CD14-positive monocyte (primary cell): ENCODE results near the gene CEP128. TPM values are rescaled to one million over a fixed set of nuclear protein-coding genes. Genes with fewer than 3 reads are reported as not detected.

Experiments used
- DNase-seq, 3 donors: peaks; one replicate each; pipeline ENCODE4 v3.0.0-alpha.2; 2011 to 2022
- H2AFZ ChIP-seq: 2 replicates; pipeline ENCODE4 v1.6.0; 2012; ENCODE audit warnings: mild to moderate bottlenecking, low read depth, low read length, inconsistent platforms; ENCODE audit not compliant: insufficient read depth, poor library complexity, severe bottlenecking
- H3K27ac ChIP-seq, 2 donors: 1 replicate in 1 of 2; 2 replicates in 1 of 2; pipeline ENCODE4 v1.5.1; 2012 to 2013; ENCODE audit warnings: low read length in 2 of 2, control low read depth in 1 of 2, inconsistent platforms in 1 of 2, low read depth in 1 of 2, mild to moderate bottlenecking in 1 of 2
- H3K27me3 ChIP-seq, 2 donors: one replicate each; pipeline versions ENCODE4 v1.6.0 to v1.6.1; 2011 to 2013; ENCODE audit warnings: low read length in 2 of 2; ENCODE audit not compliant: control insufficient read depth in 2 of 2, insufficient read depth in 2 of 2
- H3K36me3 ChIP-seq, 2 donors: replicated peaks in 1 of 2; 1 replicate in 1 of 2; 2 replicates in 1 of 2; pipeline versions ENCODE4 v1.5.1 to v1.6.1; 2012 to 2013; ENCODE audit warnings: low read length in 2 of 2, control low read depth in 1 of 2, inconsistent platforms in 1 of 2, mild to moderate bottlenecking in 1 of 2; ENCODE audit not compliant: insufficient read depth in 2 of 2, control insufficient read depth in 1 of 2
- H3K4me1 ChIP-seq, 2 donors: 1 replicate in 1 of 2; 2 replicates in 1 of 2; pipeline versions ENCODE4 v1.5.1 to v1.6.1; 2012 to 2013; ENCODE audit warnings: low read length in 2 of 2, control low read depth in 1 of 2, inconsistent platforms in 1 of 2, mild to moderate bottlenecking in 1 of 2, moderate library complexity in 1 of 2; ENCODE audit not compliant: insufficient read depth in 2 of 2, control insufficient read depth in 1 of 2
- H3K4me2 ChIP-seq: replicated peaks from 2 replicates; pipeline ENCODE3; 2012; ENCODE audit warnings: low read length, moderate library complexity, mild to moderate bottlenecking; ENCODE audit not compliant: poor library complexity, severe bottlenecking; ENCODE audit errors: extremely low read depth
- H3K4me3 ChIP-seq, 3 experiments: fragments of 200-600 bp in 1 of 3; sonication (generic) in 1 of 3; replicated peaks in 1 of 3; 1 replicate in 2 of 3; 2 replicates in 1 of 3; pipeline ENCODE4 v1.5.1; 2011 to 2013; ENCODE audit warnings: low read length in 3 of 3, mild to moderate bottlenecking in 3 of 3, control low read depth in 2 of 3, low read depth in 2 of 3, inconsistent platforms in 1 of 3, moderate library complexity in 1 of 3
- H3K79me2 ChIP-seq: 2 replicates; pipeline ENCODE4 v1.6.0; 2012; ENCODE audit warnings: mild to moderate bottlenecking, control low read depth, inconsistent platforms, low read length, moderate library complexity; ENCODE audit not compliant: insufficient read depth
- H3K9ac ChIP-seq: 2 replicates; pipeline ENCODE4 v1.6.0; 2017; ENCODE audit warnings: low read length, mild to moderate bottlenecking; ENCODE audit not compliant: insufficient read depth, poor library complexity, severe bottlenecking
- H3K9me3 ChIP-seq, 2 donors: replicated peaks in 1 of 2; 1 replicate in 1 of 2; 2 replicates in 1 of 2; pipeline versions ENCODE4 v1.5.1 to v1.6.1; 2012 to 2013; ENCODE audit warnings: low read length in 2 of 2, control low read depth in 1 of 2; ENCODE audit not compliant: control insufficient read depth in 1 of 2, insufficient read depth in 1 of 2
- H4K20me1 ChIP-seq: 2 replicates; pipeline ENCODE4 v1.6.0; 2012; ENCODE audit warnings: mild to moderate bottlenecking, low read length, control low read depth, moderate library complexity; ENCODE audit not compliant: insufficient read depth
- H3K27ac Mint-ChIP-seq, 7 donors: one replicate each; pipeline ENCODE4 v1.8.0; 2020; ENCODE audit warnings: mild to moderate bottlenecking in 7 of 7, mixed read lengths in 7 of 7, moderate library complexity in 6 of 7, inconsistent platforms in 2 of 7
- H3K27me3 Mint-ChIP-seq, 3 donors: one replicate each; pipeline ENCODE4 v1.8.0; 2021 to 2022; ENCODE audit warnings: low read depth in 3 of 3, mild to moderate bottlenecking in 3 of 3, mixed read lengths in 3 of 3, moderate library complexity in 3 of 3, inconsistent platforms in 1 of 3
- H3K36me3 Mint-ChIP-seq, 2 donors: one replicate each; pipeline ENCODE4 v1.8.0; 2020; ENCODE audit warnings: mixed read lengths in 2 of 2, inconsistent platforms in 1 of 2, mild to moderate bottlenecking in 1 of 2
- H3K4me1 Mint-ChIP-seq: one replicate; pipeline ENCODE4 v1.8.0; 2020; ENCODE audit warnings: mild to moderate bottlenecking, mixed read lengths
- H3K4me3 Mint-ChIP-seq, 2 donors: one replicate each; pipeline ENCODE4 v1.8.0; 2020; ENCODE audit warnings: mild to moderate bottlenecking in 2 of 2, mixed read lengths in 2 of 2, moderate library complexity in 1 of 2
- H3K9me3 Mint-ChIP-seq, 7 donors: one replicate each; pipeline ENCODE4 v1.8.0; 2020 to 2022; ENCODE audit warnings: mixed read lengths in 7 of 7, mild to moderate bottlenecking in 6 of 7, moderate library complexity in 6 of 7, inconsistent platforms in 2 of 7
- CTCF ChIP-seq: fragments of 200-600 bp; IDR thresholded peaks from one replicate; pipeline ENCODE4 v1.8.0; 2022; ENCODE audit warnings: antibody characterized with exemption, mild to moderate bottlenecking
- WGBS: methylation state at CpG from one replicate; pipeline ENCODE4 v1.1.5; 2013; ENCODE audit warnings: missing lambda C conversion rate; ENCODE audit not compliant: insufficient coverage; 5-methylcytosine and 5-hydroxymethylcytosine counted together
- intact Hi-C, 2 donors: fragments of 100-400 bp; cut with micrococcal nuclease; formaldehyde crosslinking; loops; one replicate each; pipeline versions ENCODE4 v1.15.0 to v1.15.1; 2023
- polyA plus RNA-seq, 3 donors: library from polyadenylated mRNA; depleted of rRNA in 1 of 3; unstranded in 2 of 3; stranded (reverse) in 1 of 3; fragments of 300-500 nt in 2 of 3; fragments of >200 nt in 1 of 3; fragmentation: Illumina TruSeq in 2 of 3; gene quantifications; 1 replicate in 2 of 3; 2 replicates in 1 of 3; pipeline ENCODE4 v1.2.3, GENCODE V29; 2012 to 2021

The CEP128 gene
- polyA plus RNA-seq, 3 donors: 0.41 to 0.88 (median 0.62) TPM

- Histone ChIP-seq H3K27ac (no peak overlapping the region), H3K27me3 (no peaks in the 10 kb centered on the region), H3K4me3 (no peak overlapping the region), H3K9me3 (no peaks in the 10 kb centered on the region), H3K4me1 (no peaks in the 10 kb centered on the region), H3K79me2 (no peaks in the 10 kb centered on the region), H3K36me3 (no peaks in the 10 kb centered on the region), H3K4me2 (no peak overlapping the region), H3K9ac (no peak overlapping the region), H2AFZ (no peak overlapping the region), H4K20me1 (no peaks in the 10 kb centered on the region)
- Mint-ChIP-seq H3K4me1 (peaks cover 9% of the 10 kb centered on the region), H3K36me3 (peaks cover 0 to 3% of the 10 kb centered on the region in 2 donors), H3K27me3 (no peaks in the 10 kb centered on the region), H3K27ac (no peak overlapping the region), H3K4me3 (no peak overlapping the region), H3K9me3 (peaks cover 0 to 5% (median 2%) of the 10 kb centered on the region in 7 donors)
- no peak for TF ChIP-seq CTCF
- intact Hi-C loops: no loop called here
- WGBS: no CpG with 5 or more reads among the region's 3 CpGs
- no peak for DNase-seq
These were observed 452.0 kb downstream of the CEP128 start for GRCh38 chr14:80489513-80489912.

GRCh38 chr14:80485764-80486163, 455.8 kb downstream of the CEP128 start:
- no peak overlapping the region for H3K4me2 ChIP-seq
- no peaks in the 10 kb centered on the region for H3K79me2 ChIP-seq
- no peak overlapping the region for H3K4me3 ChIP-seq
- H3K27ac Mint-ChIP-seq: no peak overlapping the region
- WGBS: 80% methylated on average over 1 of the region's 2 CpGs
- no peaks in the 10 kb centered on the region for H3K36me3 ChIP-seq
- no peak for DNase-seq
- H3K4me3 Mint-ChIP-seq: no peak overlapping the region
- H4K20me1 ChIP-seq: no peaks in the 10 kb centered on the region
- H3K9me3 ChIP-seq: no peaks in the 10 kb centered on the region
- intact Hi-C loops: no loop called here
- H3K27ac ChIP-seq: no peak overlapping the region
- no peaks in the 10 kb centered on the region for H3K27me3 Mint-ChIP-seq
- peaks cover 0 to 3% of the 10 kb centered on the region in 2 donors for H3K36me3 Mint-ChIP-seq
- H3K4me1 ChIP-seq: no peaks in the 10 kb centered on the region
- H3K9ac ChIP-seq: no peak overlapping the region
- H3K9me3 Mint-ChIP-seq: peaks cover 0 to 5% (median 2%) of the 10 kb centered on the region in 7 donors
- no peaks in the 10 kb centered on the region for H3K4me1 Mint-ChIP-seq
- H3K27me3 ChIP-seq: no peaks in the 10 kb centered on the region
- no peak for TF ChIP-seq CTCF
- no peak overlapping the region for H2AFZ ChIP-seq
